Fibroblast of lung (primary cell): Measurements from ENCODE around the gene OR56A4.

Experiments used
- CTCF ChIP-seq, 2 donors: IDR thresholded peaks in 1 of 2; conservative IDR thresholded peaks in 1 of 2; 1 replicate in 1 of 2; 2 replicates in 1 of 2; pipeline ENCODE4 v1.5.1; 2011 to 2012; ENCODE audit warnings: low read length in 2 of 2, control low read depth in 1 of 2, inconsistent platforms in 1 of 2, low read depth in 1 of 2, mild to moderate bottlenecking in 1 of 2
- EZH2 ChIP-seq: IDR thresholded peaks from 2 replicates; pipeline ENCODE4 v1.5.1; 2012; ENCODE audit warnings: low read length, control low read depth, mild to moderate bottlenecking; ENCODE audit errors: missing control alignments

GRCh38 chr11:6012035-6012668 lies 5.4 kb upstream of the OR56A4 start:
- TF ChIP-seq CTCF (conservative IDR thresholded peaks at IDR 0.05 in 1 of 2, IDR thresholded peaks at IDR 0.05 in 1 of 2; ENCODE audit: low read depth in 1 of 2, low read length in 2 of 2) (no peak), EZH2 (no peak)
